Measurements from ENCODE around the gene KCND2. TPM values are rescaled to one million over a fixed set of nuclear protein-coding genes. Genes with fewer than 3 reads are reported as not detected.
"Not testable (repeated sequence)": the region's sequence is repeated elsewhere in the genome, so short reads cannot be mapped to it uniquely, and the experiment has no call there.

The KCND2 gene
- total RNA-seq, 1 donor from 2014 or later, result 4.9 TPM

DNA sequence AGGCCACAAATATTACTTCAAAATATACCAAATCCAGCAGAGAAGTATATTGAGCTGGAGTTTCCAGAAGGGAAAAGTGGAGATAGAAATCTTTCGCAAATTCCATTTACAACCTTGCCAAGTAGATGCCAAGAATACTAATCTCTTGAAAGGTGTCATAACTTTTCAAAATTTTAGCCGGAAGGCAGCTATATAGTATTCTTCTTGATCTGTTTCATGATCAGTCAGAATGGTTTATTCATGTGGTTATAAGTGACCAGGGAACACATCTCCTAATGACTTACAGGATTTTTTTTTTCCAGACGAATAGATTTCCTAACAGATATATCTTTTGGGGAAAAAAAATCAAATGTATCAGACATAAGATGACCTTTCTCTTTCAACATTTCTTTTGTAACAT, 314.3 kb downstream of the KCND2 start:
- DNase-seq (ENCODE audit: low spot score), result no peak

DNA sequence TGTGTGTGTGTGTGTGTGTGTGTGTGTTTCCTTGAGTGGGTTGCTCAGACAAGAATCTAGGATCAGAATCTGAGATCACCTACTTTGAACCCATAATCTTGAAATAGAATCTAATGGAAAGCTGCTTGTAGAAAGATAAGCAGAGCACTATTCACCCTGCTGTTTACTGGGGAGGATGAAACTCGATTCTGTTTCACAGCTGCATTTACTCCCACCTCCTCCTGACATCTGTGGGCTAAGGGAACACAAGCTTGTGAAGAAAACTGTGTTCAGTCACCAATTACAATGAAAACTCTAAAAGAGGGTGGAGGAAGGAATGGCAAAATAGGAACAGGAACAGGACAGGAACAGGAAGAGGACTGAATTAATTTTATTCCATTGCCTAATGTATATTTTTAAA, 315.4 kb downstream of the KCND2 start:
- no peak for DNase-seq (ENCODE audit: low spot score)

DNA sequence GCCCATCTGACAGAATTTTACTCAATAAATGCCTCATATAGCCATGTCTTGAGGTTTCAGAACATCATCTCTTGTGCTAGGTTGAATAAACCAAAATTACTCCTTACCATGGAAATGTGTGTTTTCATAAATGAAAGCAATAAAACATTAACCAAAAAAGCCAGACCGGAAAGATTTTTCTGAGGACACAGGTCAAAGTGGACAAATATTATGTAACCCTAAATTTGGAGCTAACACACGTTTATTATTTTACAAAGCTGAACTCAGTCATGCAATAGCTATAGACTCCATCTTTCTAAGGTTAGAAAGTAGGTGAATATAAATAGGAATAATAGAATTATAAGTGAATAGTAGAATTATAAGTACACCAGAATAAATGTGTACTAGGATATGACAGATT, 315.9 kb downstream of the KCND2 start:
- no peak for DNase-seq (ENCODE audit: low spot score)

DNA sequence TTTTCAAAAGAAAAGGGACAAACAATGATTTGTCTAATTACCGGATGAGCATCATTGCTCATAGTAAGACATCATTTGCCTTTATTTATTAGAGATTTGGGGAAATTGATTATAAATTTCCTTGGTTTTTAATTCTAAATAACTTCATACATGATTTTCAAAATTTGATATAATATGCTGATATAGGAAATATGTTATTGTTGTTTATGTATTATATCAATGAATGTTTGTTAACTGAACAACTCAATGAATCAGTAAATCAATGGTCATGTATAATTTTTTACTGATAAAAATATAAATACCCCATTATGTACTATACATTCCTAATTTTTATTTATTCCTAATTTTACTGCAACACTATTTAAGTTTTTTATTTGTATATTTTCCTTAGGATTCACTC, 327.6 kb downstream of the KCND2 start:
- no peak for DNase-seq (ENCODE audit: low spot score)

DNA sequence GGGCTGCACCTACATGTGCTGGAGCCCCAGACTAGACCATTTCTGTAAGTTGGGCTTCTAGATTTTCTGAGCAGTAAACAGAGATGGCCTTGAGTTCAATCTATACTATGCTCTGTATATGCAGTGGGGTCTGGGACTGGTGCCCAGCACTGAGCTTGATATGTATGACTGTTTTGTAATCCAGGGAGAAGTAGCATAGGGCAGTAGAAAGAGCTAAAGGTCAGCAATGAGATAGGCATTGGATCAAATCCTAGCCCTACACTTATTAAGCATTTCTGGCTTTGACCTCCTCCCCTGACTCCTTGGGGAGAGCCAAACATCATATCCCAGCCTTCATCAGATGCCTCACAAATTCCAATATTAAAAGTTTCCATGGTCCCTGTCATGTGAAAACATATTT, 330.4 kb downstream of the KCND2 start:
- no peak for DNase-seq (ENCODE audit: low spot score)

DNA sequence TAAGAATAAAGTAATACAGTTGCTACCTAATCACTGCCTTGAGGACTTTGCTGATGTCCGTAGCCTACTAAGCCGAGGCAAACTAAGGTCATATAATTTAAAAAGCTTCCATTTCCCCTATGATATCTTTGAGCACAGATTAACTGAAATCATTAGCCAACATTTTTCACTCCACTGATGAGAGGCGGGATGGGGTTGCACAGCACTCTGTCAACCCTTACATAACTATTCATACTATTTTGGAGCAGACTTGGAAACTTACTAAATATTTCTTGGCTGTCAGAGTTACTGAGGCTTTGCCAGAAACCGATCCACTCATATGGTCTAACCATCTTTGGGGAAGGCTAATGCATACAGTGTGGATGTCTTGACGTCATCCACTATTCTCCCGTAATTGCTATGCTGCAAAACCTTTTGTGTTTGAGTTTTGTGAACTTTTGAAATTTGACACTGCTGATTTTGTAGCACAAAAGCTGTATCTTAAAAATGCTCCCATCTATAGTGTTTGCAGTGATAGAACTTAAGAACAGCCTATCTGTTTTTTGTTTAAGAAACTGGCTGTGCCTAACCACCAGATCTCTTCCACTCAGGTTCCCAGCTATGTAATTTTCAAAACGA, 336.3 kb downstream of the KCND2 start:
- no peak for DNase-seq (ENCODE audit: low spot score)

DNA sequence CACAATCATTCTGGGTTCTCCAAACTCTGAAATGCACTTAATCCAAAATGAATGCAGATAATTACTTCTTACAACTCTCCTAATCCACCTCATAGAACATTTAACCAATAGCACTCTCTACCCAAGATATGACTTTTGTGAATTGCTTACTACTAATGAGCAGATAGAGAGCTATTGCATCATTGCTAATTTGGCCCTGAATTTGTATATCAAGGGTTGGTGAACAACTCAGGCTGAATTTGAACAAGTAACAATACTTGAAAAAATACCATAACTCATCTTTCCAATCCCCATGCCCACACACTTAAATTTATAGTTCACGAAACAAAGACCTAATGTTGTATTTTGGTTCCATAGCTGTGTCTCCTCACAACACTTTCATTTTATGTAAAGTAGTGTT, 339.0 kb downstream of the KCND2 start:
- DNase-seq (ENCODE audit: low spot score), result no peak

DNA sequence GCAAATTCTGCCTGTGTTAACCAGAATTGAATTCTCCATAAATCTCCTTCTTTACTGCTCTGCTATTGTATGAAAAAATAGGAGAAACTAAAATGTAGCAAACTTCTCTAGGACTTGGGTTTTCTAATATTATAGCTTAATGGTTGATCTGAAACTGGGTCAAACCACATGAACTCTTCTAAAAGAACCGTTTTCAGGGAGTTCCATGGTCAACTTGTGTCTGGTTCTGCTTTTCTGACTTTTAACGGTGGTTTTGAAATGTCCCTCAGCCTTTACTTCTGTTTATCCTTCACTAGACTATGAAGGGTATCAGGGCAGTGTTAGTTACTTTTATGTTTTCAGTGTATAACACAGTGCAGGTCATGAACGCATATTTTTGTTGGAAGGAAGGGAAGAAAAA, 342.7 kb downstream of the KCND2 start:
- no peak for DNase-seq (ENCODE audit: low spot score)

DNA sequence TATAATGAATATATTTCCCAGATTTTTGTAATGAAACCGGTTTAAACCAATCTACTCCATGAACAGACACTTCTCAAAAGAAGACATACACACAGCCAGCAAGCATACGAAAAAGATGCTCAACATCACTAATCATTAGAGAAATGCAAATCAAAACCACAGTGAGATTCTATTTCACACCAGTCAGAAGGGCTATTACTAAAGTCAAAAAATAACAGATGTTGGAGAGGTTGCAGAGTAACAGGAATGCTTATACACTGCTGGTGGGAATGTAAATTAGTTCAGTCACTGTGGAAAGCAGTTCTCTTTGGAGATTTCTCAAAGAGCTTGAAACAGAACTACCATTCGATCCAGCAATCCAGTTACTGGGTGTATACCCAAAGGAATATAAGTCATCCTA, 344.3 kb downstream of the KCND2 start:
- no peak for DNase-seq (ENCODE audit: low spot score)

DNA sequence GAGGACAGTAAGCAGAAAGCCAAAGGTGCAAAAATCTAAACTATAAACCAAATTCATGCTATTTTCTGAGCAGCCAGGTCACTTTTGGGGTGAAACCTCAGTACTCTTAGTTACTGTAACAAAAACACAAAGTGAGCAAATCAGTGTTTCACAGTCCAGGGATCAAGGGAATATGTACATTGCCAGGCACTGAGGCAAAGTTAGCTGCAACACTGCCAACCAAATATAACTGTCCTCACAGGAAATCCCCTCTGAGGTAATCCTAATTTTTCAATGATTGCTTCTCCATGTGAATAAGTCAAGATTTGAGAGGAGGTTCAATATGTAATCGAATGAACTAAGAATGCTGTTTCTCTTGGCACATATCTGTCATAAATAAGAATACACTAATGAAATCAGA, 355.3 kb downstream of the KCND2 start:
- no peak for DNase-seq (ENCODE audit: low spot score)

DNA sequence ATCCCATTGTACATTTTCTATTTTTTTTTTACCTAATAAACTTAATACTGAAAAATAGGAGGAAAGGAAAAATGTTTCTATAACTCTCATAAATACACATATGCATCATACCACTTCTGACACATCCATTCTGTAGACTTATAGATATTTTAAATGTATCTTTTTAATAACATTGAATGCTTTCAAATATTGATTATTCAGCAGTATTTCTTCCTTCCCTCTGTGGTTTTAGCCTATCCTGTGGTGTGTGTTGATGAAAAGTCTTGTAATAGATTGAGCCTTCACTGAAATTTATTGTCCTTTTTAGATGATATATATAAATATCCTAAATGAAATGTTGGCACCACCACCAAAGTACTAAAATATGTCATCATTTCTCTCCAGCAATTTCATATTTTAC, 366.9 kb downstream of the KCND2 start:
- DNase-seq (ENCODE audit: low spot score), result no peak

DNA sequence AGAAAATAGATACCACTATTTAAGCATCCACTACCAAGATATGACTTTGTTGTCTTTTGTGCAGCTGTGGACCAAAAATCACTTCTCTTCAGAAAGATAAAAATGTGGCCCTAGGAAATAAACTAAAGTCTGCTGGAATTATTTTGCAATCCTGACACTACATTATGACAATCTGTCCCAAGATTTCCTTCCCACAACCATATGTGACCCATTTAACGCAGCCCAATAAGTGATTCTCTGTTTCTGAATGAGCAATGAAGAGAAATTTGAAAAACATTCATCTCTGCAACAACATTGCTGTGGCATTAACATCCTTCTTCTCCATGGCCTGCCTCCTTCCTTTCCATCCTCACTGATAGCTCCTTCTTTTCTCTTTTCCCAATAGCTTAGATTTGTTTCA, 373.0 kb downstream of the KCND2 start:
- DNase-seq (ENCODE audit: low spot score), result no peak

DNA sequence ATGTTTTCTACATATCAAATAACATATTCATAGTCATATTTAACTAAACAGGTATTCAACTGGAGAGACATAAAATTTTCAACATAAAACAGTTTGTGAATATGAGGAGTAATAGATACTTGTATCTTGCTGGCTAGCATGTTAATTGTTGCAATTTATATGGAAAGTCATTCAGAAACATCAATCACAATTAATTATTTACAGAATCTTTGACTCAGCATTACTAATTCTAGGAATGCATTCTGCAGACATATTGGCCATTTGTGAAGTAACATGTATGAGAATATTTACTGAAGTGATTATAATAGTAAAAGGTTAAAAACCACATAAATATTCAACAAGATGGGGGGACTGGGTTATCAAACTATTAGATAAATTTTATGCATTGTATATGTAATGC, 381.3 kb downstream of the KCND2 start:
- DNase-seq (ENCODE audit: low spot score), result no peak

DNA sequence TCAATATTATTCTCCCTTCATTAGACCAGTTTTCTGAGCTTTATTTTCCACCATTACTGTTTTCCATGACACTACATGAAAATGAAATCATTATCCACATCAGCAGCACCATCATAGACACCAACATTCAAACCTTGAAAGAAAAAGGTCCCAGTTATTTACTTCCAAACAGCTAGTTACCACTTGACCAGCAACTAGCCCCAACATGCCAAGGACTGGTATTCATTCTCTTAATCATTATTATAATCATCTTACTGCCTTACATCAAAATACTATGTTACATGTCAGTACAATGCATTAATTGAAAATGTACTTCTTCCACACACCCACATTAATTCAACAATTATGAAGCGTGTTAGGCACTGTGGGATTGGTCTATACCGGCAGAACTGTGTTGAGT, 385.5 kb downstream of the KCND2 start:
- DNase-seq (ENCODE audit: low spot score), result no peak

DNA sequence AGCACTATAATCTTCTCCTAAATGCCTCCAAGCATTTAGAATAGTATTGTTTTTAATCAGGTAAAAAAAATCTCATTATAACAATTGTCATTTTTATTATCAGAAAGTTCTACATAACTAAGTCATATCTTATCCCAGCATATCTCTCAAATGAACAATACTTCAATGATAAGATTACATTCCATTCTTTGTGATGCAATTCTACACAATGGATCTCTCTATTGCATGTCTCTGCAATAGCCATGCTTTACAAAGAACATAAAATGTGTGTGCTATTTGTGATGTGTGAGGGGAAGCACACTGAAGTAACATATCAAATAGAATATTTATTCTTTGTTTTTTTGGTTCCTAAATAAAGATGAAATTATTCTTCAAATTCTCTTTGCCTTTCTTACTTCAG, 389.3 kb downstream of the KCND2 start:
- DNase-seq (ENCODE audit: low spot score), result no peak

DNA sequence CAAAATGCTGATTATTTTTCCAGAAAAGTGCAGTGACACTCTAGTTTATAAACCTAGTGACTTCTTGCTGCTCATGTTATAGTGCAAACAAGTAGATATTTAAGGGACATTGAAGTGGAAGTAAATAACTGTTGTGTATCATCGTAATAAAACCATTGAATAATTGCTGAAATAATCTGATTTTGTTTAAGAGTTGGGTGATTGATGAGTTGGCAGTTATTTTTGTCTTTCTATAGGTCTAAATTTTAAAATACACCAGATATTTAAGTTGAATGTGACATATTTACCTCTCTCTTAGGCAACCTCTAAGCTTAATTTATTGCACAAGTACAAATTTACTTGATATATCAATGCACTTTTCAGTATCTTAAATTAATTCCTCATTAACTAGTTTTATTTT, 392.1 kb downstream of the KCND2 start:
- no peak for DNase-seq (ENCODE audit: low spot score)

DNA sequence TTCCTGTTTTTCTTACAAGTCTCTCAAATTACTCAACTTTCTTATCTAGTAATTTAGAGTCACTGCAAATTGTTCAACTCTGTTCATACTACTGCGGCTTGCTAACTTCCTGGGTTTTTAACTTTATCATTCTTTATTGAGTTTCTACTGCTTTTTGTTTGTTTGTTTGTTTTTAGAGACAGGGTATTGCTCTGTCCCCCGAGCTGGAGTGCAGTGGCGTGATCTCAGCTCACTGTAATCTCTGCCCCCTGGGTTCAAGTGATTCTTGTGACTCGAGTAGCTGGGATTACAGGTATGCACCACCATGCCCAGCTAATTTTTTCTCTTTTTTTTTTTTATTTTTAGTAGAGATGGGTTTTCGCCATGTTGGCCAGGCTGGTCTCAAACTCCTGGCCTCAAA, 402.1 kb downstream of the KCND2 start:
- no peak for DNase-seq (ENCODE audit: low spot score)

DNA sequence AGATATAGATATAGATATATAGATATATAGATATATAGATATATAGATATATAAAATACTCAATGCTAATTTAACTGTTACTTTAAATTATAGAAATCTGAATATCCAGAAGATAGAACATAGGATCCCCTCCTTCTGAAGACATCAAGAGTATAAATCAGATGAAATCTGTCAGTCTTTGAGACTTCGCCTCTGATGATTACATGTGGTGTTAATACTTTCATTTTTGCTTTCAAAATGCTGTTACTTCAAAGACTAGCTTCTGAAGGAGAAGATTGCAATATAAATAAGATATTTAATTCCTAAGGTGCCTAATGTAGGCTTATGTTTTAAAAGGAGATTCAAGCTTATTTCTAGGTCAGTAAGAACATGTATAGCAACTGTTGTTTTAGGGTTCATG, 404.6 kb downstream of the KCND2 start:
- DNase-seq (ENCODE audit: low spot score), result no peak

DNA sequence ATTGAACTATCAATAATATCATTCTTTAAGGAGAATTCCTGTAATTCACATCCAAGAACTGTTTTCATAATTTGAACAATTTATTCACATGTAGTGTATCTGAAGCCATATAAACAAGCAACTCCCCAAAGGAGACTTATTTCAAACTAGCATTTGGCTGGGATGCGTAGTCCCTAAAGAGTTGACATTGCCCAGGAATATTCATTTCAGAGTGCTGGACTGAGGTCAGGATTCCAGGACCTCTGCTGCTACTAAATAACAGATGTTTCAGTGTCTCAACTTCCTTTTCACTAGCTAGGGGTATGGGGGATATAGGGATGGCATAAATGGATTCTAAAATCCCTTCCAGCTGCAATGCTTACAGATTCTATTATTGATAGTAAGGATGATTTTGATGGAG, 408.0 kb downstream of the KCND2 start:
- DNase-seq (ENCODE audit: low spot score), result no peak

DNA sequence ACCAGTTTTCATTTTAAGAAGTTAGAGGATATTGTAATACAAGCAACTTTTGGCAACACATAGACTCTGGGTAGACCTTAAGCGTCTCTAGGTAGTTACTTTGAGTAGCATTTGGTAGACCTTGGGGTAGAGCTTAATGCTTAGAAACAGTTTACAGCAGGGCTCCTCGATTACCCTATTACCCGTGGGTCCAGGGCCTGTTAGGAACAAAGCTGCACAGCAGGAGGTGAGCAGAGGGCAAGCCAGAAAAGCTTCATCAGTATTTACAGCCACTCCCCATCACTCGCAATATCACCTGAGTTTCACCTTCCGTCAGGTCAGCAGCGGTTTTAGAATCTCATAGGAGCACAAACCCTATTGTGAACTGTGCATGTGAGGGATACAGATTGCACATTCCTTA, 411.5 kb downstream of the KCND2 start:
- DNase-seq (ENCODE audit: low spot score), result no peak

DNA sequence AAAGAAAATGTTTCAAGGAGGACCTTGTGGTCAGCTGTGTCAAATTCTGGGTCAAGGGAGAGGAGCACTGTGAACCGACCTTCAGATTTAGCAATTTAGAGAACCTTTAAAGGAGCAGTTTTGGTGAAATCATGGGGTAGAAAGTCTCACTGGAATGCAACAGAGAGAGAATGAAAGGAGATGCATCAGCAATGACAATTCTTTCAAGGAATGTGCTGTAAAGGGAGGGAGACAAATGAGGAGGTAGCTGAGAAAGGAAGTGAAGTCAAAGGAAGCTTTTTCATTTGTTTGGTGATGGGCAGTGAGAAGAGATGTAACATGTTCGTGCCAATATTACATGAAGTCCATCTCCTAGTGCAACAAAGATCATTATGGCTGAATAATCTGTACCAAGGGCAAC, 418.9 kb downstream of the KCND2 start:
- no peak for DNase-seq (ENCODE audit: low spot score)

DNA sequence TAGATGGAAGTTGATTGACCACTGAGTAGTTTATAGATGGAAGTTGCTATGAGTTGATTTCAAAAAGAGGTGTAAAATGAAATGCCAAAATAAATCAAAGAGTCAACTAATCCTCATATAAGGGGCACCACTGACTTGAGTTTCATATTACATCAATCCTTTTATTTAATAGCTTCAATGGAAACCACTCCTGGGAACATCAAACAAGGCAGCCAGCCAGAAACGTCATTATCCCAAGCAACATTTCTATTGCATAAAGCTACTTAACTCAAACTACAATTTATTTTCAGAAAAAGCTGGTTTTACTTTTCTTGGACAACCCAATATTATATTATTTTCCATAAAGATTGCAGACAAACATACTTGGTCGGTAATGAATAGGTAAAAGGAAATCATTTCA, 422.9 kb downstream of the KCND2 start:
- no peak for DNase-seq (ENCODE audit: low spot score)

DNA sequence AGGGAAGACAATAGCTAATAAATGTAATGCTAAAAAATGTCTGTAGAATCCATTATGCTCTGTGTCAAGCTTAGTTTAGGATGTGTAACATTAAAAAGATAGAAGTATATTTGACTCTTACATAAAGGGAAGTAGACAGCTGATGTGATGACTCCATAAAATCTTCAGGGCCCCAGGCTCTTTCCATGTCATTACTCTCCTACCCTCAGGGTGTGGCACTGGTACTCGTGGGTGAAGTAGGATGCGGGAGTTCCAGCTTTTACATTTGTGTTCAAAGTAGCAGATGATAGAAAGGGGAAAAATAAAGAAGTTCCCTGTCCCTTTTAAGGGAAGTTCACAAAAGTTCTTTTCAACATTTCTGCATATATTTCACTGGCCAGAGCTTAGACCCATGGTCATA, 427.8 kb downstream of the KCND2 start:
- no peak for DNase-seq (ENCODE audit: low spot score)

DNA sequence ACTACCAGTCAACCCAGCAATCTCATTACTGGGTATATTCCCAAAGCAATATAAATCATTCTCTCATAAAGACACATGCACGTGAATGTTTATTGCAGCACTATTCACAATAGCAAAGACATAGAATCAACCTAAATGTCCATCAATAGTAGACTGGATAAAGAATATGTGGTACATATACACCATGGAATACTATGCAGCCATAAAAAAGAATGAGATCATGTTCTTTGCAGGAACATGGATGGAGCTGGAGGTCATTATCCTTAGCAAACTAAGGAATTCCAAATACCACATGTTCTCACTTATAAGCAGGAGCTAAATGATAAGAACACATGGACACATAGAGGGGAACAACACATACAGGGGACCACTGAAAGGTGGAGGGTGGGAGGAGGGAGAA, 429.4 kb downstream of the KCND2 start:
- not testable (repeated sequence) for DNase-seq (ENCODE audit: low spot score)
